Astrocyte of the spinal cord (primary cell): Measurements from ENCODE around the gene YAF2.

Experiments used
- DNase-seq: peaks from one replicate; pipeline ENCODE4 v3.0.0; 2011; ENCODE audit warnings: low read depth, low spot score
- H3K4me3 ChIP-seq: 2 replicates; pipeline ENCODE4 v1.5.1; 2011; ENCODE audit warnings: low read depth, mild to moderate bottlenecking, low read length, moderate library complexity
- CTCF ChIP-seq: IDR thresholded peaks from 2 replicates; pipeline ENCODE4 v1.5.1; 2012; ENCODE audit warnings: low read depth, mild to moderate bottlenecking, low read length, inconsistent platforms
- in situ Hi-C: cut with HindIII; loops from 2 replicates; pipeline ENCODE4 v1.10.0; 2017; ENCODE audit warnings: low sequenced_read_pairs

YAF2 gene

GRCh38 chr12:42282294-42282693 is 44.2 kb upstream of the YAF2 start:
- DNase-seq: no peak
- no peak for TF ChIP-seq CTCF
- H3K4me3 ChIP-seq: no peak overlapping the region
- in situ Hi-C loops: no loop called here

- no peak for DNase-seq
- TF ChIP-seq CTCF: no peak
- H3K4me3 ChIP-seq: no peak overlapping the region
- in situ Hi-C loops: no loop called here
Measured at GRCh38 chr12:42281844-42282243, 43.8 kb upstream of the YAF2 start.

GRCh38 chr12:42281278-42281677 is 43.2 kb upstream of the YAF2 start:
- H3K4me3 ChIP-seq: no peak overlapping the region
- no peak for DNase-seq
- in situ Hi-C loops: no loop called here
- no peak for TF ChIP-seq CTCF

GRCh38 chr12:42278128-42278510 is 40.1 kb upstream of the YAF2 start:
- in situ Hi-C loops: no loop called here

GRCh38 chr12:42277396-42278127 is 39.5 kb upstream of the YAF2 start:
- no peak for TF ChIP-seq CTCF
- H3K4me3 ChIP-seq: no peak overlapping the region
- in situ Hi-C loops: no loop called here
- DNase-seq: no peak

More at GRCh38 chr12:42278128-42278510, 40.1 kb upstream of the YAF2 start:
- no peak overlapping the region for H3K4me3 ChIP-seq
- DNase-seq: no peak
- no peak for TF ChIP-seq CTCF

GRCh38 chr12:42275499-42275898 is 37.5 kb upstream of the YAF2 start:
- no peak overlapping the region for H3K4me3 ChIP-seq
- TF ChIP-seq CTCF: no peak
- DNase-seq: no peak
- in situ Hi-C loops: no loop called here
